ENCODE data around the gene TMEM272. TPM values are rescaled to one million over a fixed set of nuclear protein-coding genes. Genes with fewer than 3 reads are reported as not detected.

TMEM272 gene
- total RNA-seq, 2 donors from 2014 or later, result not detected

- ATAC-seq, result no peak
- H3K9me3 Mint-ChIP-seq, result no peaks in the 10 kb centered on the region
- H3K27ac Mint-ChIP-seq, result no peak overlapping the region
- H3K36me3 Mint-ChIP-seq, result no peaks in the 10 kb centered on the region
- H3K4me1 Mint-ChIP-seq (ENCODE audit: low read depth in 2 of 2), result peaks cover 7 to 14% of the 10 kb centered on the region in 2 donors
- DNase-seq (ENCODE audit: low spot score), result no peak
- no peak overlapping the region for H3K4me3 Mint-ChIP-seq
- H3K27me3 Mint-ChIP-seq, result no peaks in the 10 kb centered on the region
Measured at GRCh38 chr13:51769455-51770127, 75.4 kb downstream of the TMEM272 start.

- H3K4me3 Mint-ChIP-seq, result no peak overlapping the region
- no peak overlapping the region for H3K27ac Mint-ChIP-seq
- DNase-seq (ENCODE audit: low spot score) (no peak), ATAC-seq (no peak)
- H3K9me3 Mint-ChIP-seq, result no peaks in the 10 kb centered on the region
- peaks cover 13 to 18% of the 10 kb centered on the region in 2 donors for H3K4me1 Mint-ChIP-seq (ENCODE audit: low read depth in 2 of 2)
- no peaks in the 10 kb centered on the region for H3K27me3 Mint-ChIP-seq
- no peaks in the 10 kb centered on the region for H3K36me3 Mint-ChIP-seq
Measured at GRCh38 chr13:51768976-51769375, 76.0 kb downstream of the TMEM272 start.

GRCh38 chr13:51768378-51768921 is 76.5 kb downstream of the TMEM272 start:
- H3K27me3 Mint-ChIP-seq, result no peaks in the 10 kb centered on the region
- H3K36me3 Mint-ChIP-seq, result no peaks in the 10 kb centered on the region
- no peaks in the 10 kb centered on the region for H3K9me3 Mint-ChIP-seq
- H3K4me1 Mint-ChIP-seq (ENCODE audit: low read depth in 2 of 2), result peaks cover 15 to 20% of the 10 kb centered on the region in 2 donors
- no peak overlapping the region for H3K4me3 Mint-ChIP-seq
- no peak for DNase-seq (ENCODE audit: low spot score)
- ATAC-seq, result no peak
- H3K27ac Mint-ChIP-seq, result no peak overlapping the region

- no peak for ATAC-seq
- Mint-ChIP-seq H3K9me3 (no peaks in the 10 kb centered on the region), H3K27me3 (no peaks in the 10 kb centered on the region), H3K27ac (no peak overlapping the region), H3K36me3 (no peaks in the 10 kb centered on the region), H3K4me1 (ENCODE audit: low read depth in 2 of 2) (peaks cover 15 to 22% of the 10 kb centered on the region in 2 donors), H3K4me3 (no peak overlapping the region)
- DNase-seq (ENCODE audit: low spot score), result no peak
Measured at GRCh38 chr13:51767100-51767499, 77.9 kb downstream of the TMEM272 start.

- H3K9me3 Mint-ChIP-seq, result no peaks in the 10 kb centered on the region
- no peaks in the 10 kb centered on the region for H3K27me3 Mint-ChIP-seq
- DNase-seq (ENCODE audit: low spot score) (no peak), ATAC-seq (no peak)
- H3K4me3 Mint-ChIP-seq, result peak overlapping the region; percentile 70
- H3K36me3 Mint-ChIP-seq, result peaks cover 4% of the 10 kb centered on the region
- peaks cover 15 to 22% of the 10 kb centered on the region in 2 donors for H3K4me1 Mint-ChIP-seq (ENCODE audit: low read depth in 2 of 2)
- peak overlapping the region; percentile 59 to 85 for H3K27ac Mint-ChIP-seq
Measured at GRCh38 chr13:51765142-51765515, 79.8 kb downstream of the TMEM272 start.

GRCh38 chr13:51764184-51765141 is 80.5 kb downstream of the TMEM272 start:
- DNase-seq (ENCODE audit: low spot score) (no peak), ATAC-seq (peak; percentile 77 to 87)
- H3K4me3 Mint-ChIP-seq, result peak overlapping the region; percentile 70
- H3K27ac Mint-ChIP-seq, result peak overlapping the region; percentile 59 to 85
- no peaks in the 10 kb centered on the region for H3K27me3 Mint-ChIP-seq
- H3K36me3 Mint-ChIP-seq, result peaks cover 8% of the 10 kb centered on the region
- H3K4me1 Mint-ChIP-seq (ENCODE audit: low read depth in 2 of 2), result peaks cover 15 to 22% of the 10 kb centered on the region in 2 donors
- no peaks in the 10 kb centered on the region for H3K9me3 Mint-ChIP-seq

GRCh38 chr13:51763486-51763885 is 81.5 kb downstream of the TMEM272 start:
- H3K9me3 Mint-ChIP-seq, result no peaks in the 10 kb centered on the region
- peaks cover 8% of the 10 kb centered on the region for H3K36me3 Mint-ChIP-seq
- H3K4me1 Mint-ChIP-seq (ENCODE audit: low read depth in 2 of 2), result peaks cover 15 to 22% of the 10 kb centered on the region in 2 donors
- H3K27me3 Mint-ChIP-seq, result no peaks in the 10 kb centered on the region
- H3K4me3 Mint-ChIP-seq, result no peak overlapping the region
- ATAC-seq (no peak), DNase-seq (ENCODE audit: low spot score) (no peak)
- no peak overlapping the region for H3K27ac Mint-ChIP-seq

Other genes with a start within 250 kb of the TMEM272 start
- 1 to 10 TPM; 2.2 to 3.5 TPM for gene DHRS12, start 41.0 kb downstream of the TMEM272 start, total RNA-seq
- gene CCDC70, start 16.8 kb upstream of the TMEM272 start, total RNA-seq, result not detected
- under 1 TPM; 0.45 to 0.53 TPM for gene ATP7B, start 166.3 kb upstream of the TMEM272 start, total RNA-seq
- gene ALG11, start 167.2 kb upstream of the TMEM272 start, total RNA-seq, result 10 to 100 TPM; 31.8 to 39.8 TPM
- gene UTP14C, start 179.5 kb upstream of the TMEM272 start, total RNA-seq, result 10 to 100 TPM; 11.1 to 11.6 TPM